HepG2 (cell line): ENCODE measurements around the gene COPZ2. TPM values are rescaled to one million over a fixed set of nuclear protein-coding genes. Genes with fewer than 3 reads are reported as not detected.

ENCODE experiments used
- ARNTL ChIP-seq: sonication (generic); formaldehyde crosslinking; IDR thresholded peaks from 2 replicates; pipeline ENCODE4 v1.4.0; 2020; ENCODE audit warnings: mild to moderate bottlenecking, missing genetic modification reagents
- ATF1 ChIP-seq: IDR thresholded peaks from 2 replicates; pipeline ENCODE4 v1.6.1; 2016; ENCODE audit warnings: mild to moderate bottlenecking, control low read depth
- CHCHD3 ChIP-seq: sonication (generic); formaldehyde crosslinking; IDR thresholded peaks from 2 replicates; pipeline ENCODE4 v1.8.0; 2022; ENCODE audit warnings: mild to moderate bottlenecking, missing genetic modification reagents, moderate library complexity
- CREB1 ChIP-seq, 2 experiments: fragments of 450-650 bp in 1 of 2; IDR thresholded peaks; 2 replicates each; pipeline ENCODE4 v1.6.1; 2016 to 2017; ENCODE audit warnings: control low read depth in 1 of 2, mild to moderate bottlenecking in 1 of 2, missing compliant biosample characterization in 1 of 2, missing genetic modification characterization in 1 of 2
- CSRNP1 ChIP-seq: sonication (generic); formaldehyde crosslinking; IDR thresholded peaks from 2 replicates; pipeline ENCODE4 v1.8.1; 2023; ENCODE audit warnings: mild to moderate bottlenecking, missing genetic modification reagents
- EZH2 ChIP-seq: conservative IDR thresholded peaks from 2 replicates; pipeline ENCODE4 v1.6.1; 2012; ENCODE audit warnings: mild to moderate bottlenecking, low read depth, low read length, moderate library complexity
- FOXP1 ChIP-seq, 2 experiments: fragments of 450-650 bp in 1 of 2; IDR thresholded peaks; 2 replicates each; pipeline ENCODE4 v1.6.1; 2017 to 2018; ENCODE audit warnings: antibody characterized with exemption in 1 of 2
- MED13 ChIP-seq: sonication (generic); formaldehyde crosslinking; IDR thresholded peaks from 2 replicates; pipeline ENCODE4 v1.5.0; 2020; ENCODE audit warnings: missing genetic modification reagents
- MZF1 ChIP-seq: sonication (generic); formaldehyde crosslinking; IDR thresholded peaks from 2 replicates; pipeline ENCODE4 v1.8.1; 2023; ENCODE audit warnings: mild to moderate bottlenecking, missing genetic modification reagents, borderline replicate concordance
- TRIM22 ChIP-seq: fragments of 450-650 bp; IDR thresholded peaks from 2 replicates; pipeline ENCODE4 v1.6.1; 2017
- ZNF12 ChIP-seq: sonication (generic); formaldehyde crosslinking; IDR thresholded peaks from 2 replicates; pipeline ENCODE4 v1.5.0; 2020; ENCODE audit warnings: missing genetic modification reagents
- ZNF225 ChIP-seq: sonication (generic); formaldehyde crosslinking; IDR thresholded peaks from 2 replicates; pipeline ENCODE4 v1.4.0; 2020; ENCODE audit warnings: mild to moderate bottlenecking, missing genetic modification reagents
- ZNF335 ChIP-seq: sonication (generic); formaldehyde crosslinking; IDR thresholded peaks from 2 replicates; pipeline ENCODE4 v1.4.0; 2020; ENCODE audit warnings: missing genetic modification reagents
- ZNF382 ChIP-seq: sonication (generic); formaldehyde crosslinking; IDR thresholded peaks from 2 replicates; pipeline ENCODE4 v1.5.0; 2020; ENCODE audit warnings: missing genetic modification reagents, mild to moderate bottlenecking, borderline replicate concordance
- ZNF512B ChIP-seq: sonication (generic); formaldehyde crosslinking; IDR thresholded peaks from 2 replicates; pipeline ENCODE4 v1.5.1; 2020; ENCODE audit warnings: missing genetic modification reagents, mild to moderate bottlenecking, borderline replicate concordance
- ZNF616 ChIP-seq: sonication (generic); formaldehyde crosslinking; IDR thresholded peaks from 2 replicates; pipeline ENCODE4 v1.5.0; 2020; ENCODE audit warnings: low read depth, mild to moderate bottlenecking, missing genetic modification reagents
- ZNF772 ChIP-seq: sonication (generic); formaldehyde crosslinking; IDR thresholded peaks from 2 replicates; pipeline ENCODE4 v1.5.0; 2020; ENCODE audit warnings: mild to moderate bottlenecking, missing genetic modification reagents
- polyA plus RNA-seq, 8 experiments: library from polyadenylated mRNA; depleted of rRNA in 3 of 8; stranded (reverse) in 7 of 8; unstranded in 1 of 8; fragments of >200 nt; fragmentation: Illumina TruSeq in 4 of 8; extraction: Trizol in 4 of 8; gene quantifications; 2 replicates each; pipeline versions ENCODE4 v1.2.1 to v1.2.3, GENCODE V29; 2011 to 2016; ENCODE audit warnings: low read depth in 4 of 8, missing spikeins in 1 of 8, mixed read lengths in 1 of 8; ENCODE audit not compliant: insufficient read depth in 1 of 8
- total RNA-seq, 5 experiments: library from RNA; depleted of rRNA; stranded (reverse); fragments of >200 nt; fragmentation: Illumina TruSeq; extraction: Trizol; gene quantifications; 2 replicates each; pipeline ENCODE4 v1.2.3, GENCODE V29; 2016; ENCODE audit warnings: low read depth in 1 of 5
- TF ChIP-seq, protein P1 (sequence below): sonication (generic); formaldehyde crosslinking; IDR thresholded peaks from 2 replicates; pipeline ENCODE4; 2020; ENCODE audit warnings: missing genetic modification reagents, mild to moderate bottlenecking, borderline replicate concordance
- TF ChIP-seq, protein P2 (sequence below): sonication (generic); formaldehyde crosslinking; IDR thresholded peaks from 2 replicates; pipeline ENCODE4 v1.4.0; 2020; ENCODE audit warnings: missing genetic modification reagents

The COPZ2 gene
- total and polyA plus RNA-seq, 2 of the 13 experiments (the other 11 are each of a cell fraction or from before 2014, with no cell fraction given): 0.61 to 1.5 TPM

DNA sequence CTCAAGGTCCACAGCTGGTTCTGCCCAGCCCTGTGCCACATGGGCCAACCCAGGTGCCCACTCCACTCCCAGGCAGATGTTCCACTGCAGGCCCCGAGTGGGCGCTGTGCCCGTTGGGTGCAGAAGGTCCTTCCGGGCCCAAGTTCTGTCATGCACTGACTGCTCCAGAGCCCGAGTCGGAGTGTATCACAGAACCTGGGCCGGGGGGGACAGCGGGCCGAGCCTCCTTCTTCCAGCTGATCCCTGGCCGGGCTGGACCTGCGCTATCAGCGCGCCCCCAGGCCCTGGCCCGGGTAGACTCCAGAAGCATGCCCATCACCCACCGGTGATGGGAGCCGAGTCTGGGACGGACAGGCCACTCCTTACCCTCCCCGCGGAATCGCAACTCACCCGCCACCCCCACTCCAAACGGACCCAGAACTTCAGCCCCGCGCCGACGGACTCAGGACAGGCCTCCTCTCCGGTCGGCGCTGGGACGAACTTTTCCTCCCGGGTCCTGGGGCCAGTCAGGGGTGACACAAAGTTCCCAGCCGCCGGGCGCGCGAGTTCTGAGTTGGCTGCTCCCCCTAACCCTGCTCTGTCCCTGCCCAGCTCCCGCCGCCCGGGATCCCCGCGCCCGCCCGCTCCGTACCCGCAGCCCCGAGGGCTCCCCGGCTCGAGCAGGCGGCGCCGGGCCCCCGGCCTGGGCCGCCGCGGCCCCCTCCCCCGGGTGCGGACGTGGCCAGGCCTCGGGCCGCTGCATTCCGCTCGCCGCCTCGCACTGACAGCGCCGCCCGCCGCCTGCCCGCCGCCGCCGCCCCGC, at the start of gene COPZ2 (continued):
- TF ChIP-seq CREB1 (IDR thresholded peaks at IDR 0.05) (no peak), CREB1 (CRISPR knock-in tag; IDR thresholded peaks at IDR 0.05) (no peak), TRIM22 (no peak), ZNF772 (CRISPR knock-in tag) (no peak), ZNF12 (CRISPR knock-in tag) (no peak), CHCHD3 (CRISPR knock-in tag) (no peak), ZNF382 (CRISPR knock-in tag) (no peak), ATF1 (CRISPR knock-in tag) (no peak), MZF1 (CRISPR knock-in tag) (no peak), MED13 (CRISPR knock-in tag) (no peak), ARNTL (no peak), ZNF512B (peak; percentile 74; the same call in 1 of the 2 replicates), FOXP1 (IDR thresholded peaks at IDR 0.05) (no peak), FOXP1 (CRISPR knock-in tag; IDR thresholded peaks at IDR 0.05) (no peak), ZNF335 (CRISPR knock-in tag) (no peak), ZNF225 (0 out of 2 replicates have a peak, but pooled peaks have one; percentile 58), ZNF616 (CRISPR knock-in tag) (no peak), EZH2 (no peak), CSRNP1 (CRISPR knock-in tag) (no peak)
- TF ChIP-seq, protein P1, sequence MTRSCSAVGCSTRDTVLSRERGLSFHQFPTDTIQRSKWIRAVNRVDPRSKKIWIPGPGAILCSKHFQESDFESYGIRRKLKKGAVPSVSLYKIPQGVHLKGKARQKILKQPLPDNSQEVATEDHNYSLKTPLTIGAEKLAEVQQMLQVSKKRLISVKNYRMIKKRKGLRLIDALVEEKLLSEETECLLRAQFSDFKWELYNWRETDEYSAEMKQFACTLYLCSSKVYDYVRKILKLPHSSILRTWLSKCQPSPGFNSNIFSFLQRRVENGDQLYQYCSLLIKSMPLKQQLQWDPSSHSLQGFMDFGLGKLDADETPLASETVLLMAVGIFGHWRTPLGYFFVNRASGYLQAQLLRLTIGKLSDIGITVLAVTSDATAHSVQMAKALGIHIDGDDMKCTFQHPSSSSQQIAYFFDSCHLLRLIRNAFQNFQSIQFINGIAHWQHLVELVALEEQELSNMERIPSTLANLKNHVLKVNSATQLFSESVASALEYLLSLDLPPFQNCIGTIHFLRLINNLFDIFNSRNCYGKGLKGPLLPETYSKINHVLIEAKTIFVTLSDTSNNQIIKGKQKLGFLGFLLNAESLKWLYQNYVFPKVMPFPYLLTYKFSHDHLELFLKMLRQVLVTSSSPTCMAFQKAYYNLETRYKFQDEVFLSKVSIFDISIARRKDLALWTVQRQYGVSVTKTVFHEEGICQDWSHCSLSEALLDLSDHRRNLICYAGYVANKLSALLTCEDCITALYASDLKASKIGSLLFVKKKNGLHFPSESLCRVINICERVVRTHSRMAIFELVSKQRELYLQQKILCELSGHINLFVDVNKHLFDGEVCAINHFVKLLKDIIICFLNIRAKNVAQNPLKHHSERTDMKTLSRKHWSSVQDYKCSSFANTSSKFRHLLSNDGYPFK: peak; percentile 78
- TF ChIP-seq, protein P2, sequence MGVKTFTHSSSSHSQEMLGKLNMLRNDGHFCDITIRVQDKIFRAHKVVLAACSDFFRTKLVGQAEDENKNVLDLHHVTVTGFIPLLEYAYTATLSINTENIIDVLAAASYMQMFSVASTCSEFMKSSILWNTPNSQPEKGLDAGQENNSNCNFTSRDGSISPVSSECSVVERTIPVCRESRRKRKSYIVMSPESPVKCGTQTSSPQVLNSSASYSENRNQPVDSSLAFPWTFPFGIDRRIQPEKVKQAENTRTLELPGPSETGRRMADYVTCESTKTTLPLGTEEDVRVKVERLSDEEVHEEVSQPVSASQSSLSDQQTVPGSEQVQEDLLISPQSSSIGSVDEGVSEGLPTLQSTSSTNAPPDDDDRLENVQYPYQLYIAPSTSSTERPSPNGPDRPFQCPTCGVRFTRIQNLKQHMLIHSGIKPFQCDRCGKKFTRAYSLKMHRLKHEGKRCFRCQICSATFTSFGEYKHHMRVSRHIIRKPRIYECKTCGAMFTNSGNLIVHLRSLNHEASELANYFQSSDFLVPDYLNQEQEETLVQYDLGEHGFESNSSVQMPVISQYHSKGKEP (CRISPR knock-in tag): no peak
